SK-N-SH treated with all-trans-retinoic acid at 6 μM for 48 hours (cell line): ENCODE results near the gene WSCD2.

Experiments
- ATAC-seq: fragments of 200-7000 bp; cut with Tn5 transposase; 3 replicates; pipeline ENCODE4 v1.9.1; 2020; ENCODE audit warnings: mild to moderate bottlenecking, moderate library complexity
- ARNTL ChIP-seq: fragments of 450-650 bp; formaldehyde crosslinking; IDR thresholded peaks from 2 replicates; pipeline ENCODE4 v1.5.0; 2020; ENCODE audit warnings: low read depth, mild to moderate bottlenecking, moderate library complexity, borderline replicate concordance
- BACH2 ChIP-seq: fragments of 250-450 bp; sonication (Bioruptor Pico); IDR thresholded peaks from 2 replicates; pipeline ENCODE4 v1.9.0; 2021; ENCODE audit warnings: mild to moderate bottlenecking, borderline replicate concordance
- CSDC2 ChIP-seq: fragments of 250-450 bp; sonication (Bioruptor Pico); IDR thresholded peaks from 2 replicates; pipeline ENCODE4 v1.5.0; 2020; ENCODE audit warnings: mild to moderate bottlenecking, moderate library complexity
- ESRRG ChIP-seq: fragments of 250-450 bp; sonication (Bioruptor Pico); IDR thresholded peaks from 2 replicates; pipeline ENCODE4 v1.6.1; 2021; ENCODE audit warnings: mild to moderate bottlenecking
- GLIS3 ChIP-seq: fragments of 250-450 bp; sonication (Bioruptor Pico); IDR thresholded peaks from 2 replicates; pipeline ENCODE4 v1.5.0; 2020; ENCODE audit warnings: mild to moderate bottlenecking, moderate library complexity
- ISL1 ChIP-seq: fragments of 250-450 bp; sonication (Bioruptor Pico); IDR thresholded peaks from 2 replicates; pipeline ENCODE4 v2.1.2; 2022; ENCODE audit warnings: mild to moderate bottlenecking, moderate library complexity
- OSR1 ChIP-seq: fragments of 250-450 bp; sonication (Bioruptor Pico); IDR thresholded peaks from 2 replicates; pipeline ENCODE4 v1.8.0; 2022; ENCODE audit warnings: moderate library complexity, mild to moderate bottlenecking, inconsistent platforms
- PPARA ChIP-seq: fragments of 250-450 bp; sonication (Bioruptor Pico); IDR thresholded peaks from 2 replicates; pipeline ENCODE4 v1.5.0; 2020; ENCODE audit warnings: mild to moderate bottlenecking, borderline replicate concordance
- RARB ChIP-seq: fragments of 250-450 bp; sonication (Bioruptor Pico); IDR thresholded peaks from 2 replicates; pipeline ENCODE4 v1.8.0; 2021; ENCODE audit warnings: mild to moderate bottlenecking, moderate library complexity
- SNAI2 ChIP-seq: fragments of 250-450 bp; sonication (Bioruptor Pico); IDR thresholded peaks from 2 replicates; pipeline ENCODE4 v1.5.0; 2020; ENCODE audit warnings: mild to moderate bottlenecking, moderate library complexity
- TCF4 ChIP-seq: fragments of 250-450 bp; sonication (Bioruptor Pico); IDR thresholded peaks from 2 replicates; pipeline ENCODE4 v1.8.0; 2021; ENCODE audit warnings: mild to moderate bottlenecking, moderate library complexity, borderline replicate concordance
- TOX ChIP-seq: fragments of 250-450 bp; sonication (Bioruptor Pico); IDR thresholded peaks from 2 replicates; pipeline ENCODE4 v1.8.0; 2021; ENCODE audit warnings: mild to moderate bottlenecking, moderate library complexity, borderline replicate concordance
- ZC3H10 ChIP-seq: fragments of 250-450 bp; sonication (Bioruptor Pico); IDR thresholded peaks from 2 replicates; pipeline ENCODE4 v1.5.1; 2021; ENCODE audit warnings: mild to moderate bottlenecking, moderate library complexity
- ZFP30 ChIP-seq: fragments of 450-650 bp; formaldehyde crosslinking; IDR thresholded peaks from 2 replicates; pipeline ENCODE4 v1.5.0; 2022; ENCODE audit warnings: mild to moderate bottlenecking, moderate library complexity
- ZNF565 ChIP-seq: fragments of 450-650 bp; formaldehyde crosslinking; conservative IDR thresholded peaks from 2 replicates; pipeline ENCODE4 v1.5.0; 2020; ENCODE audit warnings: low read depth, mild to moderate bottlenecking, moderate library complexity
- ZNF70 ChIP-seq: fragments of 450-650 bp; formaldehyde crosslinking; IDR thresholded peaks from 2 replicates; pipeline ENCODE4 v1.5.0; 2020; ENCODE audit warnings: mild to moderate bottlenecking, moderate library complexity
- ZNF8 ChIP-seq: fragments of 450-650 bp; formaldehyde crosslinking; IDR thresholded peaks from 2 replicates; pipeline ENCODE4 v1.5.0; 2020; ENCODE audit warnings: mild to moderate bottlenecking, moderate library complexity
- TF ChIP-seq, protein P1 (sequence below): fragments of 250-450 bp; sonication (Bioruptor Pico); IDR thresholded peaks from 2 replicates; pipeline ENCODE4 v1.5.0; 2020; ENCODE audit warnings: mild to moderate bottlenecking, moderate library complexity
- TF ChIP-seq, protein P2 (sequence below): fragments of 250-450 bp; sonication (Bioruptor Pico); IDR thresholded peaks from 2 replicates; pipeline ENCODE4 v1.5.1; 2021; ENCODE audit warnings: mild to moderate bottlenecking, moderate library complexity
- TF ChIP-seq, protein P3 (sequence below): fragments of 250-450 bp; sonication (Bioruptor Pico); IDR thresholded peaks from 2 replicates; pipeline ENCODE4 v1.8.0; 2021; ENCODE audit warnings: low read depth, mild to moderate bottlenecking, moderate library complexity, borderline replicate concordance
- TF ChIP-seq, protein P4 (sequence below): fragments of 250-450 bp; sonication (Bioruptor Pico); IDR thresholded peaks from 2 replicates; pipeline ENCODE4 v1.5.1; 2020; ENCODE audit warnings: low read depth, mild to moderate bottlenecking, moderate library complexity

WSCD2 gene

DNA sequence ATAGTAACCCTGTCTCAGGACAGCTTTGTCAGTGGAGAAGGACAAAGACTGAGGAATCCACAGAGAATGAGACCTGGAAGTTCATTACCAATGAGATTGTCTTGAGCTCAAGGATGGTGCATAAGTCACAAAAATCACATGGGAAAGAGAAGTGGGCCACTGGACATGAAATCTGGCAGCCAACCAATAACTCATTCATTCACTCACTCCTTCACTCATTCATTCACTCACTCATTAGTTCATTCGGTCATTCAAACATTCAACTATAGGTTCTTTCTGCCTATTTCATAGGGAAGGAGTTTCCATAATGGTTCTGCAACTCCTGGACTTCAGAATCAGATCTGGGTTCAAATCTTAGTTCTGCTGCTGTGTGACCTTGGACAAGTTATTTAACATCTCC, 18.2 kb upstream of the WSCD2 start (continued):
- TF ChIP-seq BACH2 (CRISPR knock-in tag) (no peak), TCF4 (CRISPR knock-in tag) (no peak), CSDC2 (CRISPR knock-in tag) (no peak), TOX (CRISPR knock-in tag) (no peak), RARB (CRISPR knock-in tag) (no peak), ARNTL (CRISPR knock-in tag) (no peak), ZNF565 (CRISPR knock-in tag) (no peak)
- TF ChIP-seq, all 23 proteins: peak for 0

DNA sequence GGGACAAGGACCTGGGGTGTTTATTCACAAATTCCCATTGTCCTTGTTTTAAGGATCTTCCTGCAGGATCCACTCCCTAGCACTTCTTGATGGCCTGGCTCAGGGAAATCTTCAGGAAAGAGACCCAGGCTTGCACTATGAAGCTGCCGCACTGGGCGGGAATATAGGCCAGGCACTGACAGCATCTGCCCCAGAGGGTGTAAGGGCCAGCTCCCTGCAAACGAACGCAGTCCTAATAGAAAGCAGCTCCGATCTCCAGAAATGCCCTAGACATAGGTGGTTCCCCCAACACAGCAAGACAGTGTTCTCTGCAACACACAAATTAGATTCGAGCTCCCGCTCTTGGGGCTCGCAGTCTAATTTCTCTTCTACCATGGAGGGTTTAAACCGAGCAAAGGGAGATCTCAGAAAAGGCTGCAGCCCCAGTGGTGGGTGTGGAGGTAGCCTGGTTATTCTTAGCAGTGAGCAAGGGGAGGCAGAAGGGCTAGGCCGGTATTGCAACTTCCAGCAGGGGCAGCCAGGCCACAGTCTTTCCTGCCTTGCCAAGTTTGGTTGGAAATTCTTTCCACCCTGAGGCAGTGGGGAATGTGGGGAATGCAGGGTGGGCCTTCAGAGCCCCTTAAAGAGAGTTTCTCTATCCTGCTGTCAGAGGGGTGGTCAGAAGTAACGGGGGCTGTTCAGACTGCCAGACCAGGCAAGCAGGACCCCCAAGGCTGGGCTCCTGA, 16.1 kb upstream of the WSCD2 start:
- no peak for ATAC-seq

DNA sequence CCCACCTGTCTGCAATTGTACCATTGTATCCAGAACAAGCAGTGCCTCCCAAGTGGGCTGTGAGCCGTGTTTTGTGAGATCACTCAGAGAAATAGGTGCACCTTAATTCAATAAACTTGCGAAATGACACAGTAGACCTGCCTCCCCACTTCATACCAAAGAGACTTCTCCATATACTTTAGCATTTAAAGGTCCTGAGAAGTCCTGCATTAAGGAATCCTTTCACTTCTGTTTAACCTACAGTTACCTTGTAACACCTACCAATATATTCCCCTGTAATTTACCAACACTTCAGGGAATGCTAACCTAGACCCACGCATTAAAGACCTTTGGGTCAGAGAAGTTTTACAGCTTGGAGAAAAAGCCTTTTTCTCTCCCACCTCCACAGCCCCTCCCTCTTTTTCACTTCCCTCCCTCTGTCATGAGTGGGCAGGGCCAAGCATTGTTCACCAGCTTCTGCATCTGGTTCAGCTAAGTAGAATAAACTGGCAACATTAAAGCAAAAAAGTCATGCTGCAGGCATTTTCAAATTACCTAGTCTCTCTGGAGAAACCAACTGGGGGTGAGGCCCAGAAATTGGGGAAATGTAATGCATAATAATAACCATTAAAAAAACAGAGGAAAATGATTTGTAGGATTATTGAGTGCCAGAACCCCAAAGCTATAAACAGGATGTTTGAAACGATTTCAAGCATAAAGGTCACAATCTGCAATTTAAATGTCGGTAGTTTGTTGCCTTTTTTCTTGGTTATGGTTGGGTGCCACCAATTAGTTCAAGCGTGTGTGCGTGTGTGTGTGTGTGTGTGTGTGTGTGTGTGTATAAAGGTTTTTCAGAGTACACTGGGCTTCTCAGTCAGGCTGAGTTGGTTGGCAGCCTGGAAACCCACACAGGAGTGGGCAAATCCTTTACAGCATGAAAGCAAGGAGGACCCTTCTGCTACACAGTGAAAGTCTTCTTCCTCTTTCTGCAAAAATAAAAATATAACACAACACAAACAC, 13.7 kb upstream of the WSCD2 start:
- no peak for ATAC-seq
- TF ChIP-seq, protein P1, sequence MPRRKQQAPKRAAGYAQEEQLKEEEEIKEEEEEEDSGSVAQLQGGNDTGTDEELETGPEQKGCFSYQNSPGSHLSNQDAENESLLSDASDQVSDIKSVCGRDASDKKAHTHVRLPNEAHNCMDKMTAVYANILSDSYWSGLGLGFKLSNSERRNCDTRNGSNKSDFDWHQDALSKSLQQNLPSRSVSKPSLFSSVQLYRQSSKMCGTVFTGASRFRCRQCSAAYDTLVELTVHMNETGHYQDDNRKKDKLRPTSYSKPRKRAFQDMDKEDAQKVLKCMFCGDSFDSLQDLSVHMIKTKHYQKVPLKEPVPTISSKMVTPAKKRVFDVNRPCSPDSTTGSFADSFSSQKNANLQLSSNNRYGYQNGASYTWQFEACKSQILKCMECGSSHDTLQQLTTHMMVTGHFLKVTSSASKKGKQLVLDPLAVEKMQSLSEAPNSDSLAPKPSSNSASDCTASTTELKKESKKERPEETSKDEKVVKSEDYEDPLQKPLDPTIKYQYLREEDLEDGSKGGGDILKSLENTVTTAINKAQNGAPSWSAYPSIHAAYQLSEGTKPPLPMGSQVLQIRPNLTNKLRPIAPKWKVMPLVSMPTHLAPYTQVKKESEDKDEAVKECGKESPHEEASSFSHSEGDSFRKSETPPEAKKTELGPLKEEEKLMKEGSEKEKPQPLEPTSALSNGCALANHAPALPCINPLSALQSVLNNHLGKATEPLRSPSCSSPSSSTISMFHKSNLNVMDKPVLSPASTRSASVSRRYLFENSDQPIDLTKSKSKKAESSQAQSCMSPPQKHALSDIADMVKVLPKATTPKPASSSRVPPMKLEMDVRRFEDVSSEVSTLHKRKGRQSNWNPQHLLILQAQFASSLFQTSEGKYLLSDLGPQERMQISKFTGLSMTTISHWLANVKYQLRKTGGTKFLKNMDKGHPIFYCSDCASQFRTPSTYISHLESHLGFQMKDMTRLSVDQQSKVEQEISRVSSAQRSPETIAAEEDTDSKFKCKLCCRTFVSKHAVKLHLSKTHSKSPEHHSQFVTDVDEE (CRISPR knock-in tag) = no peak
- TF ChIP-seq TOX (CRISPR knock-in tag) = no peak
- TF ChIP-seq PPARA (CRISPR knock-in tag) = no peak
- no peak for TF ChIP-seq ARNTL (CRISPR knock-in tag)
- TF ChIP-seq, protein P2, sequence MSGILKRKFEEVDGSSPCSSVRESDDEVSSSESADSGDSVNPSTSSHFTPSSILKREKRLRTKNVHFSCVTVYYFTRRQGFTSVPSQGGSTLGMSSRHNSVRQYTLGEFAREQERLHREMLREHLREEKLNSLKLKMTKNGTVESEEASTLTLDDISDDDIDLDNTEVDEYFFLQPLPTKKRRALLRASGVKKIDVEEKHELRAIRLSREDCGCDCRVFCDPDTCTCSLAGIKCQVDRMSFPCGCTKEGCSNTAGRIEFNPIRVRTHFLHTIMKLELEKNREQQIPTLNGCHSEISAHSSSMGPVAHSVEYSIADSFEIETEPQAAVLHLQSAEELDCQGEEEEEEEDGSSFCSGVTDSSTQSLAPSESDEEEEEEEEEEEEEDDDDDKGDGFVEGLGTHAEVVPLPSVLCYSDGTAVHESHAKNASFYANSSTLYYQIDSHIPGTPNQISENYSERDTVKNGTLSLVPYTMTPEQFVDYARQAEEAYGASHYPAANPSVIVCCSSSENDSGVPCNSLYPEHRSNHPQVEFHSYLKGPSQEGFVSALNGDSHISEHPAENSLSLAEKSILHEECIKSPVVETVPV (CRISPR knock-in tag) = no peak
- no peak for TF ChIP-seq ZFP30 (CRISPR knock-in tag)
- no peak for TF ChIP-seq ZNF8 (CRISPR knock-in tag)
- TF ChIP-seq GLIS3 (CRISPR knock-in tag) = no peak
- TF ChIP-seq ISL1 (CRISPR knock-in tag) = no peak
- TF ChIP-seq OSR1 (CRISPR knock-in tag) = no peak
- no peak for TF ChIP-seq ZC3H10 (CRISPR knock-in tag)
- no peak for TF ChIP-seq SNAI2
- no peak for TF ChIP-seq RARB (CRISPR knock-in tag)
- TF ChIP-seq, all 23 proteins: peak for 0

More for the DNA sequence above, 16.1 kb upstream of the WSCD2 start:
- TF ChIP-seq RARB (CRISPR knock-in tag) (no peak), ISL1 (CRISPR knock-in tag) (no peak), PPARA (CRISPR knock-in tag) (no peak), ESRRG (no peak), ARNTL (CRISPR knock-in tag) (no peak), ZC3H10 (CRISPR knock-in tag) (no peak), TOX (CRISPR knock-in tag) (no peak), ZNF70 (CRISPR knock-in tag) (no peak), ZNF565 (CRISPR knock-in tag) (no peak), GLIS3 (CRISPR knock-in tag) (no peak)
- TF ChIP-seq, protein P1 (CRISPR knock-in tag) = no peak
- TF ChIP-seq, protein P3, sequence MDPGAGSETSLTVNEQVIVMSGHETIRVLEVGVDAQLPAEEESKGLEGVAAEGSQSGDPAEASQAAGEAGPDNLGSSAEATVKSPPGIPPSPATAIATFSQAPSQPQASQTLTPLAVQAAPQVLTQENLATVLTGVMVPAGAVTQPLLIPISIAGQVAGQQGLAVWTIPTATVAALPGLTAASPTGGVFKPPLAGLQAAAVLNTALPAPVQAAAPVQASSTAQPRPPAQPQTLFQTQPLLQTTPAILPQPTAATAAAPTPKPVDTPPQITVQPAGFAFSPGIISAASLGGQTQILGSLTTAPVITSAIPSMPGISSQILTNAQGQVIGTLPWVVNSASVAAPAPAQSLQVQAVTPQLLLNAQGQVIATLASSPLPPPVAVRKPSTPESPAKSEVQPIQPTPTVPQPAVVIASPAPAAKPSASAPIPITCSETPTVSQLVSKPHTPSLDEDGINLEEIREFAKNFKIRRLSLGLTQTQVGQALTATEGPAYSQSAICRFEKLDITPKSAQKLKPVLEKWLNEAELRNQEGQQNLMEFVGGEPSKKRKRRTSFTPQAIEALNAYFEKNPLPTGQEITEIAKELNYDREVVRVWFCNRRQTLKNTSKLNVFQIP (CRISPR knock-in tag) = no peak
- TF ChIP-seq, protein P4, sequence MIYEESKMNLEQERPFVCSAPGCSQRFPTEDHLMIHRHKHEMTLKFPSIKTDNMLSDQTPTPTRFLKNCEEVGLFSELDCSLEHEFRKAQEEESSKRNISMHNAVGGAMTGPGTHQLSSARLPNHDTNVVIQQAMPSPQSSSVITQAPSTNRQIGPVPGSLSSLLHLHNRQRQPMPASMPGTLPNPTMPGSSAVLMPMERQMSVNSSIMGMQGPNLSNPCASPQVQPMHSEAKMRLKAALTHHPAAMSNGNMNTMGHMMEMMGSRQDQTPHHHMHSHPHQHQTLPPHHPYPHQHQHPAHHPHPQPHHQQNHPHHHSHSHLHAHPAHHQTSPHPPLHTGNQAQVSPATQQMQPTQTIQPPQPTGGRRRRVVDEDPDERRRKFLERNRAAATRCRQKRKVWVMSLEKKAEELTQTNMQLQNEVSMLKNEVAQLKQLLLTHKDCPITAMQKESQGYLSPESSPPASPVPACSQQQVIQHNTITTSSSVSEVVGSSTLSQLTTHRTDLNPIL = no peak
